Measurements from ENCODE around the gene PIEZO2.

PIEZO2 gene

DNA sequence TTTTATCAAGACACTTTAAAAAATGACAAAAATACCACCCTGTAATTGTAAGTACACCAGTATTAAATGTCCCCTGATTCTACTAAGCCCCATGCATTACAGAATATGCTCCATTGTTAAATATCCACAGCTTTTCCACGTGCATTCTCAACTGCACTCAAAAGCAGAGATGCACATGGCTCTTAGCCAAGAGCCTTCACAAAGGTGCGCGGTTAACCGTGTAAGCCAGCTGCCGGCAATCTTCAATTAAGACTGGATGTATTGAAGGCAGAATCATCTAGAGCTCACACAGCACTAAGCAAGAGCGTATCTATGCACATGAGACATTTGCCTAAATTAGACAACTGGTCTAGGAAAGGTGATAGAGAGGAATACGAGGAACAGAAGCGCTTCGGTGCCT, 345.2 kb downstream of the PIEZO2 start:
- no peak overlapping the region for H3K18ac ChIP-seq (ENCODE audit: low read depth in 1 of 2, low read length in 2 of 2)
- no peak overlapping the region for H3K9ac ChIP-seq (ENCODE audit: low read length)
- H2BK120ac ChIP-seq (ENCODE audit: low read depth, low read length) = no peak overlapping the region
- H2AK5ac ChIP-seq (ENCODE audit: low read length, severe bottlenecking) = no peak overlapping the region
- no peak overlapping the region for H3K4me3 ChIP-seq (ENCODE audit: insufficient read depth in 1 of 2, low read depth in 1 of 2, low read length in 2 of 2)
- no peak for DNase-seq
- 96% methylated on average over 9 of the region's 9 CpGs for WGBS
- H2BK5ac ChIP-seq (ENCODE audit: low read depth, low read length, poor library complexity, severe bottlenecking) = no peak overlapping the region
- H3K36me3 ChIP-seq (ENCODE audit: control insufficient read depth in 1 of 2, insufficient read depth in 2 of 2, low read depth in 1 of 2, low read length in 2 of 2) = peaks cover 0 to 3% of the 10 kb centered on the region in 2 experiments
- no peak overlapping the region for H2BK15ac ChIP-seq (ENCODE audit: low read depth, poor library complexity, severe bottlenecking)
- peaks cover 0 to 7% of the 10 kb centered on the region in 2 experiments for H3K27me3 ChIP-seq (ENCODE audit: control insufficient read depth in 1 of 2, insufficient read depth in 1 of 2, low read length in 2 of 2)
- H3K27ac ChIP-seq (ENCODE audit: low read length, poor library complexity, severe bottlenecking) = no peak overlapping the region
- H2BK12ac ChIP-seq (ENCODE audit: low read length in 2 of 2) = no peak overlapping the region
- H3K4ac ChIP-seq (ENCODE audit: low read depth in 1 of 2, low read length in 2 of 2) = no peak overlapping the region
- no peak overlapping the region for H4K91ac ChIP-seq (ENCODE audit: low read length)
- H3K4me2 ChIP-seq (ENCODE audit: low read length, poor library complexity, severe bottlenecking) = no peak overlapping the region
- no peaks in the 10 kb centered on the region for H3K9me3 ChIP-seq (ENCODE audit: control insufficient read depth, low read length)
- no peaks in the 10 kb centered on the region for H3K79me1 ChIP-seq (replicated peaks; ENCODE audit: low read length, poor library complexity, severe bottlenecking)
- H3K4me1 ChIP-seq (ENCODE audit: control insufficient read depth, insufficient read depth, low read depth, low read length) = peaks cover 4% of the 10 kb centered on the region
- H4K8ac ChIP-seq (ENCODE audit: low read length) = no peak overlapping the region
- no peak overlapping the region for H2AFZ ChIP-seq (ENCODE audit: low read depth, low read length)
- no peak overlapping the region for H3K23ac ChIP-seq (ENCODE audit: low read length in 2 of 2)
- H3K14ac ChIP-seq (ENCODE audit: low read length in 2 of 2) = no peak overlapping the region

DNA sequence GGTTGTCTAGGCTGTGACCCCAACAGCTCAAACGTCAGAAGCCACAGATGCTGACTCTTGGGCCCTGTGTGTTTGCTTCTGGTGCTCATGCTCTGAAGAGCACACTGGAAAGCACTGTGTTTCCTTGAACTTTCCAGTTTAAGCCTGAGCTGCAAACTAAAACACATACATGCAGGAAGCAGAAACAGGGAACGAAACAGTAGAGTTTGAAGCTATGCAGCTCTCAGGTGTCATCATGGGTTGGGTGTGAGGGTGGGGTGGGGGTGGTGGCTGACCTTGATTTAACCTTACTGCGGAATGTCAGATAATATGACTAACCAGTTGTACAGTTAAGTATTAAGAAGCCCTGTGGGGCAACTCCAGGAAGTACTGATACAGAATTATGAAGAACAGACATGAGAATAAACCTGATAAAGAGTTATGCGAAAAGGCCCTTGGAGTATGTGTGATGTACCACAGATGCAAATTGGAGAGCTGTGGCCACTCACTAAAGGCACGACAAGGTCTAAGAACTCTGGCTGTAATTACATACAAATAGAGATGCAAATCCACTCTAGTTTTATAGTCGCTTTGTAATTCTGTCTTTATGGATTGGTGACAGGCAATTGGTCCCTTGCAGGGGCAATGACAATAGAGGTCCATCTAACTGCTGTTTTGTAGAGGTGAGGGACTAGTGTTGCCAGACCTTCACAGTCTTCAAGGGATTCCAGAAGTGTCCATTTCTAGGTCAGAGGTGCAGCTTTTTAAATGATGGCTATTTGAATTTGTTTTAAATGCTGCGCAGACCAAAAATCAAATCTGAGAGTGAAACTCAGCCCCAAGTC, 350.4 kb downstream of the PIEZO2 start:
- peaks cover 8% of the 10 kb centered on the region for H3K4me1 ChIP-seq (ENCODE audit: control insufficient read depth, insufficient read depth, low read depth, low read length)
- no peak overlapping the region for H2AK5ac ChIP-seq (ENCODE audit: low read length, severe bottlenecking)
- no peak overlapping the region for H3K18ac ChIP-seq (ENCODE audit: low read depth in 1 of 2, low read length in 2 of 2)
- H3K27ac ChIP-seq (ENCODE audit: low read length, poor library complexity, severe bottlenecking) = peak overlapping the region; percentile 3
- H3K4me3 ChIP-seq (ENCODE audit: insufficient read depth in 1 of 2, low read depth in 1 of 2, low read length in 2 of 2) = peak overlapping the region in 1 of 2 experiments; percentile 66
- no peak overlapping the region for H2BK120ac ChIP-seq (ENCODE audit: low read depth, low read length)
- no peak overlapping the region for H3K23ac ChIP-seq (ENCODE audit: low read length in 2 of 2)
- H3K4ac ChIP-seq (ENCODE audit: low read depth in 1 of 2, low read length in 2 of 2) = no peak overlapping the region
- H4K8ac ChIP-seq (ENCODE audit: low read length) = no peak overlapping the region
- no peak overlapping the region for H2BK5ac ChIP-seq (ENCODE audit: low read depth, low read length, poor library complexity, severe bottlenecking)
- no peaks in the 10 kb centered on the region for H3K9me3 ChIP-seq (ENCODE audit: control insufficient read depth, low read length)
- H3K4me2 ChIP-seq (ENCODE audit: low read length, poor library complexity, severe bottlenecking) = peak overlapping the region; percentile 1
- no peak overlapping the region for H2BK15ac ChIP-seq (ENCODE audit: low read depth, poor library complexity, severe bottlenecking)
- peak overlapping the region; percentile 70 for H3K9ac ChIP-seq (ENCODE audit: low read length)
- no peak overlapping the region for H2AFZ ChIP-seq (ENCODE audit: low read depth, low read length)
- H2BK12ac ChIP-seq (ENCODE audit: low read length in 2 of 2) = no peak overlapping the region
- no peaks in the 10 kb centered on the region for H3K27me3 ChIP-seq (ENCODE audit: control insufficient read depth in 1 of 2, insufficient read depth in 1 of 2, low read length in 2 of 2)
- H3K14ac ChIP-seq (ENCODE audit: low read length in 2 of 2) = no peak overlapping the region
- no peak for DNase-seq
- 78% methylated on average over 7 of the region's 7 CpGs for WGBS
- H4K91ac ChIP-seq (ENCODE audit: low read length) = no peak overlapping the region
- H3K79me1 ChIP-seq (replicated peaks; ENCODE audit: low read length, poor library complexity, severe bottlenecking) = no peaks in the 10 kb centered on the region
- peaks cover 0 to 3% of the 10 kb centered on the region in 2 experiments for H3K36me3 ChIP-seq (ENCODE audit: control insufficient read depth in 1 of 2, insufficient read depth in 2 of 2, low read depth in 1 of 2, low read length in 2 of 2)

DNA sequence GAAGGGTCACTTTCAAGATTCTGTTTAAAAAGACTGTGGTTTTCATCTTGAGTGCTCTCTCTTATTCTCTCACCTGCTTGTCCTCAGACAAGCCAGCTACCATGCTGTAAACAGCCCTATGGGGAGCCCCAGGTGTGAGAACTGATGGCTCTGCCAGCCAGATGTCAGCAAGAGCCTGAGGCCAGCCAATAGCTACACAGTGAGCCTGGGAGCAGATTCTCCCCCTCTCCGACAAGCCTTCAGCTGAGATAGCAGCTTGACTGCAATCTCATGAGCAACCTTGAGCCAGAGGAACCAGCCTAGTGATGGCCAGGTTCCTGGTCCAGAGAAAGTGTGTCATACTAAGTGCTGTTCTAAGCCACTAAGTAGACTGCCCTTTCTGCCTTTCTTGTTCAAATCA, 351.5 kb downstream of the PIEZO2 start:
- no peak overlapping the region for H2AFZ ChIP-seq (ENCODE audit: low read depth, low read length)
- no peaks in the 10 kb centered on the region for H3K79me1 ChIP-seq (replicated peaks; ENCODE audit: low read length, poor library complexity, severe bottlenecking)
- H4K8ac ChIP-seq (ENCODE audit: low read length) = peak overlapping the region; percentile 63
- H3K23ac ChIP-seq (ENCODE audit: low read length in 2 of 2) = no peak overlapping the region
- DNase-seq = no peak
- H3K27me3 ChIP-seq (ENCODE audit: control insufficient read depth in 1 of 2, insufficient read depth in 1 of 2, low read length in 2 of 2) = no peaks in the 10 kb centered on the region
- no peak overlapping the region for H4K91ac ChIP-seq (ENCODE audit: low read length)
- no peak overlapping the region for H3K18ac ChIP-seq (ENCODE audit: low read depth in 1 of 2, low read length in 2 of 2)
- no peak overlapping the region for H3K4me3 ChIP-seq (ENCODE audit: insufficient read depth in 1 of 2, low read depth in 1 of 2, low read length in 2 of 2)
- no peak overlapping the region for H3K4ac ChIP-seq (ENCODE audit: low read depth in 1 of 2, low read length in 2 of 2)
- H3K14ac ChIP-seq (ENCODE audit: low read length in 2 of 2) = no peak overlapping the region
- no peak overlapping the region for H3K4me2 ChIP-seq (ENCODE audit: low read length, poor library complexity, severe bottlenecking)
- H3K9ac ChIP-seq (ENCODE audit: low read length) = no peak overlapping the region
- H3K4me1 ChIP-seq (ENCODE audit: control insufficient read depth, insufficient read depth, low read depth, low read length) = peaks cover 8% of the 10 kb centered on the region
- H2BK120ac ChIP-seq (ENCODE audit: low read depth, low read length) = no peak overlapping the region
- WGBS = 88% methylated on average over 1 of the region's 1 CpG
- H2BK12ac ChIP-seq (ENCODE audit: low read length in 2 of 2) = no peak overlapping the region
- no peak overlapping the region for H2BK5ac ChIP-seq (ENCODE audit: low read depth, low read length, poor library complexity, severe bottlenecking)
- H3K36me3 ChIP-seq (ENCODE audit: control insufficient read depth in 1 of 2, insufficient read depth in 2 of 2, low read depth in 1 of 2, low read length in 2 of 2) = peaks cover 0 to 3% of the 10 kb centered on the region in 2 experiments
- no peaks in the 10 kb centered on the region for H3K9me3 ChIP-seq (ENCODE audit: control insufficient read depth, low read length)
- no peak overlapping the region for H3K27ac ChIP-seq (ENCODE audit: low read length, poor library complexity, severe bottlenecking)
- H2AK5ac ChIP-seq (ENCODE audit: low read length, severe bottlenecking) = peak overlapping the region; percentile 44
- no peak overlapping the region for H2BK15ac ChIP-seq (ENCODE audit: low read depth, poor library complexity, severe bottlenecking)

DNA sequence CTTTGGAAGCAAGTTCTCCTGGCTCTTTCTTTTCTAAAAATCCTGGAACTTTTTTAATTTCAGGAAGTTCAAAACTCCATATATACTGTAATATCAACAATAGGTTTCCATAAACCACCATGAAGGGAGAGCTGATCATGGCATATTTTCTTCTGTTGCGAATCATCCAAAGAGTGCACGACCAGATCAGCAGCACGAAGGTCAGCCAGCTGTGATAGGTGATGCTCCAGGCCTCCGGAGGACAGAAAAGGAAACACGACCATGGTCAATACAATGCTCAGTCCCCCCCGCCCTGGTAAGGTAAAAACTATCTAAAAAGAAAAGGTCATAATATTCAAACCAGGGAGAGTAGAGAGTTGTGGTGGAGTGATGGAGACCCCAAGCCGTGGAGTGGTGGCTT, 354.6 kb downstream of the PIEZO2 start:
- no peak overlapping the region for H2BK15ac ChIP-seq (ENCODE audit: low read depth, poor library complexity, severe bottlenecking)
- no peak overlapping the region for H3K18ac ChIP-seq (ENCODE audit: low read depth in 1 of 2, low read length in 2 of 2)
- H3K36me3 ChIP-seq (ENCODE audit: control insufficient read depth in 1 of 2, insufficient read depth in 2 of 2, low read depth in 1 of 2, low read length in 2 of 2) = no peaks in the 10 kb centered on the region
- peaks cover 6% of the 10 kb centered on the region for H3K4me1 ChIP-seq (ENCODE audit: control insufficient read depth, insufficient read depth, low read depth, low read length)
- H4K8ac ChIP-seq (ENCODE audit: low read length) = no peak overlapping the region
- H4K91ac ChIP-seq (ENCODE audit: low read length) = no peak overlapping the region
- no peak overlapping the region for H3K4me3 ChIP-seq (ENCODE audit: insufficient read depth in 1 of 2, low read depth in 1 of 2, low read length in 2 of 2)
- no peak overlapping the region for H3K4me2 ChIP-seq (ENCODE audit: low read length, poor library complexity, severe bottlenecking)
- no peak overlapping the region for H2BK5ac ChIP-seq (ENCODE audit: low read depth, low read length, poor library complexity, severe bottlenecking)
- H3K79me1 ChIP-seq (replicated peaks; ENCODE audit: low read length, poor library complexity, severe bottlenecking) = no peaks in the 10 kb centered on the region
- H2AK5ac ChIP-seq (ENCODE audit: low read length, severe bottlenecking) = no peak overlapping the region
- H3K4ac ChIP-seq (ENCODE audit: low read depth in 1 of 2, low read length in 2 of 2) = no peak overlapping the region
- H3K9ac ChIP-seq (ENCODE audit: low read length) = no peak overlapping the region
- H3K14ac ChIP-seq (ENCODE audit: low read length in 2 of 2) = no peak overlapping the region
- DNase-seq = no peak
- no peak overlapping the region for H2BK120ac ChIP-seq (ENCODE audit: low read depth, low read length)
- H2AFZ ChIP-seq (ENCODE audit: low read depth, low read length) = no peak overlapping the region
- 93% methylated on average over 6 of the region's 7 CpGs for WGBS
- no peak overlapping the region for H2BK12ac ChIP-seq (ENCODE audit: low read length in 2 of 2)
- no peak overlapping the region for H3K23ac ChIP-seq (ENCODE audit: low read length in 2 of 2)
- peaks cover 0 to 7% of the 10 kb centered on the region in 2 experiments for H3K27me3 ChIP-seq (ENCODE audit: control insufficient read depth in 1 of 2, insufficient read depth in 1 of 2, low read length in 2 of 2)
- H3K9me3 ChIP-seq (ENCODE audit: control insufficient read depth, low read length) = no peaks in the 10 kb centered on the region
- no peak overlapping the region for H3K27ac ChIP-seq (ENCODE audit: low read length, poor library complexity, severe bottlenecking)

All from mesenchymal stem cell (in vitro differentiated cells and primary cell).